Measurements from ENCODE around the gene PAK1.

GRCh38 chr11:77395460-77396173, 78.3 kb downstream of the PAK1 start:
- TF ChIP-seq, protein P1, sequence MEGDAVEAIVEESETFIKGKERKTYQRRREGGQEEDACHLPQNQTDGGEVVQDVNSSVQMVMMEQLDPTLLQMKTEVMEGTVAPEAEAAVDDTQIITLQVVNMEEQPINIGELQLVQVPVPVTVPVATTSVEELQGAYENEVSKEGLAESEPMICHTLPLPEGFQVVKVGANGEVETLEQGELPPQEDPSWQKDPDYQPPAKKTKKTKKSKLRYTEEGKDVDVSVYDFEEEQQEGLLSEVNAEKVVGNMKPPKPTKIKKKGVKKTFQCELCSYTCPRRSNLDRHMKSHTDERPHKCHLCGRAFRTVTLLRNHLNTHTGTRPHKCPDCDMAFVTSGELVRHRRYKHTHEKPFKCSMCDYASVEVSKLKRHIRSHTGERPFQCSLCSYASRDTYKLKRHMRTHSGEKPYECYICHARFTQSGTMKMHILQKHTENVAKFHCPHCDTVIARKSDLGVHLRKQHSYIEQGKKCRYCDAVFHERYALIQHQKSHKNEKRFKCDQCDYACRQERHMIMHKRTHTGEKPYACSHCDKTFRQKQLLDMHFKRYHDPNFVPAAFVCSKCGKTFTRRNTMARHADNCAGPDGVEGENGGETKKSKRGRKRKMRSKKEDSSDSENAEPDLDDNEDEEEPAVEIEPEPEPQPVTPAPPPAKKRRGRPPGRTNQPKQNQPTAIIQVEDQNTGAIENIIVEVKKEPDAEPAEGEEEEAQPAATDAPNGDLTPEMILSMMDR (IDR thresholded peaks at IDR 0.05): no peak
- TF ChIP-seq EZH2 (IDR thresholded peaks at IDR 0.05; ENCODE audit: borderline replicate concordance, insufficient read depth, low read depth, low read length, poor library complexity, severe bottlenecking): no peak

Data from B cell (primary cell).